Subcutaneous adipose tissue (tissue), 4 donors: Measurements from ENCODE around the gene OR1K1. TPM values are rescaled to one million over a fixed set of nuclear protein-coding genes. Genes with fewer than 3 reads are reported as not detected.

Experiments
- total RNA-seq, 4 donors: library from RNA; depleted of rRNA; stranded (reverse); fragments of >200 nt; gene quantifications; one replicate each; pipeline ENCODE4 v1.1.0, GENCODE V29; 2016
- TF ChIP-seq, protein P1 (sequence below): fragments of 450-650 bp; IDR thresholded peaks from one replicate; pipeline ENCODE4 v1.5.1; 2016; ENCODE audit warnings: low read depth, mild to moderate bottlenecking, control low read depth, antibody characterized with exemption, moderate library complexity

The OR1K1 gene
- total RNA-seq, 4 donors from 2014 or later, result not detected

DNA sequence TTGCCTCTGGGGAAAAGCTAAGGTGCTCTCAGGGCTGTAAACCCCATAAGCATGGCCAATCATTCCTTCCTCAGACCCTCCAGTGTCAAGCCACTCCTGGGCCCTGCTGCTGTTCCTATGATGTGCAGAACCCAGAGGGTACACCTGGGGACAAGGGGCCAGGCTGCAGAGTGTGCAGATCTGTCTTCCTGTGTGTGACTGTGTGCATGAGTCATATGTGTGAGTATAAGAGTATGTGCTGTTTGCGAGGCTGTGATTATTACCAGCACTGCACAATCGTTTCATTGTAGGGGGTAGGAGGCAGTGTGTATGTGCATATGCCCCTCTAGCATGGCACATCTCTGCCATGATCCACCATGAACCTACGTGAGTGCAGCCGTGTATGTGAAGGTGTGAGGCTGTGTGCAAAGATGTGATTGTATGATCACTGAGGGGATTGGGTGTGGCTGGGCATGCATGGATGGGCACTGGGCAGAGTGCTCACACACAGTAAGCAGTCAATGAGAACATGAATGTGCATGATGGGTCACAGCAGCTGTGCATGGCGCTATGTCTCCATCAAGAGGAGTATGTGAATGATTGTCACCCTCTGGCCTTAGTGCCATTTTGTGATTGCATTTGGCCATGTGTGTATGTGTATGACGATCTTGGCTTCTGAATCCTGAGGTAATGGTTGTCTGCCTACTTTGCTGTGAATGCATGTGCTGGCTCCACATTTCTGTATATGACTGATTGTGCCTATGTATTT, 2.4 kb upstream of the OR1K1 start:
- TF ChIP-seq, protein P1, sequence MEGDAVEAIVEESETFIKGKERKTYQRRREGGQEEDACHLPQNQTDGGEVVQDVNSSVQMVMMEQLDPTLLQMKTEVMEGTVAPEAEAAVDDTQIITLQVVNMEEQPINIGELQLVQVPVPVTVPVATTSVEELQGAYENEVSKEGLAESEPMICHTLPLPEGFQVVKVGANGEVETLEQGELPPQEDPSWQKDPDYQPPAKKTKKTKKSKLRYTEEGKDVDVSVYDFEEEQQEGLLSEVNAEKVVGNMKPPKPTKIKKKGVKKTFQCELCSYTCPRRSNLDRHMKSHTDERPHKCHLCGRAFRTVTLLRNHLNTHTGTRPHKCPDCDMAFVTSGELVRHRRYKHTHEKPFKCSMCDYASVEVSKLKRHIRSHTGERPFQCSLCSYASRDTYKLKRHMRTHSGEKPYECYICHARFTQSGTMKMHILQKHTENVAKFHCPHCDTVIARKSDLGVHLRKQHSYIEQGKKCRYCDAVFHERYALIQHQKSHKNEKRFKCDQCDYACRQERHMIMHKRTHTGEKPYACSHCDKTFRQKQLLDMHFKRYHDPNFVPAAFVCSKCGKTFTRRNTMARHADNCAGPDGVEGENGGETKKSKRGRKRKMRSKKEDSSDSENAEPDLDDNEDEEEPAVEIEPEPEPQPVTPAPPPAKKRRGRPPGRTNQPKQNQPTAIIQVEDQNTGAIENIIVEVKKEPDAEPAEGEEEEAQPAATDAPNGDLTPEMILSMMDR, result no peak

DNA sequence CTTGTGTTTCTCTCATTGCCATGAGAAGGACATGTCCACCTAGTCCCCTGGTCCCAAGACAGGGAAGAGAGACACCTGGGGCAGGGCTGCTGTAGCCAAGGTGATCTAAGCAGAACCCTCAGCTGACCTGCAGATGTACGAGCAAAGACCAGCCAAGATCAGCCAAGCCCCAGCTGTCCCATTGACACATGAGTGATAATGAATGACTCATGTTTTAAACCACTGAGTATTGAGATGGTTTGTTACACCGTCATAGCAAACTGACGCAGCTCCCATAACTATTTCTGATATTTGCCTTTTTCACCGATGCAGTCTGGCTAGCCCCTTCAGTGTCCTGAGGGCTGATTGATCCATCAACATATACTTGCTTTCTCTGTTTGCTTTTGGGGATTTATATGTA, 6.7 kb downstream of the OR1K1 start:
- TF ChIP-seq, protein P1, result no peak

DNA sequence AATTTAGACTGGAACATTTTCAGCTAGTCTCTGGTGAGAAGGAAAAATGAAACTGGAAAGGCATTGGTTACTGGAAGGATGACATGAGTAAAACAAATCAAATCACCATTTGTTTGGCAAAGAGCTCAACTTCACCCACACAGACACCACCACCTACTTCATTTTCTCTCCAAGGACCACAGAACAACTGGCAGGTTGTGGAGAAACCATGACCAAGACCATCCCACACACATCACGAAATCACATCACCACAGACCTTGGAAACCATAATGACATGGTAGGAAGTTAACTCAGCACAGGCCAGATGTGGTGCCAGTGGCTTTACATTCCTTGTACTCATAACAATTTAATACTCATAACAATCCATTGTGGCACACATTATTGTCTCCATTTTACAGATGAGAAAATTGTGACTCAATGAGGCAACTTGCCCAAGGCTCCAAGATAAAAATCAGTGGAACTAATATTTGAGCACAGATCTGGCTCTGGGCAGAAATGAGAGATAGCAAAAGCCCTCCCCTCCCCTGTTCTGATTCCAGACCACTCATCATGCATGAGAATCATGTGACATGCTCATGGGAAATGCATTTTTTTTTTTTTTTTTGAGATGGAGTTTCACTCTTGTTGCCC, 7.5 kb downstream of the OR1K1 start:
- TF ChIP-seq, protein P1, result no peak

DNA sequence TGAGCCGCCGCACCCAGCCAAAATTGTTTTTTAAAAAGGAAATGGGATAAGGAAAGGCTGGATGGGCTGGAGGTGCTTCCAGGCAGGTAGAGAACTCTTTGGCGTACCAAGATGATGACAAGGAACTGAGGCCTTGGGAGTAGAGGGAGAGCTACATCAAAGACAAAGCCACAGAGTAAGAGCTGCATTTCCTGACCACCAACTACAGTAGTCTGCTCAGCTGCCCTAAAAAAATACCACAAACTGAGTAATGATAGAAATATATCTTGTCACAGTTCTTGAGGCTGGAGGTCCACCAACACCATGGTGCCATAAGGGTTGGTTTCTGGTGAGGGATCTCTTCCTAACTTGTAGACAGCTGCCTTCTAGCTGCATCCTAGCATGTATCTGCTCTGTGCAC, 8.2 kb downstream of the OR1K1 start:
- TF ChIP-seq, protein P1, result no peak

DNA sequence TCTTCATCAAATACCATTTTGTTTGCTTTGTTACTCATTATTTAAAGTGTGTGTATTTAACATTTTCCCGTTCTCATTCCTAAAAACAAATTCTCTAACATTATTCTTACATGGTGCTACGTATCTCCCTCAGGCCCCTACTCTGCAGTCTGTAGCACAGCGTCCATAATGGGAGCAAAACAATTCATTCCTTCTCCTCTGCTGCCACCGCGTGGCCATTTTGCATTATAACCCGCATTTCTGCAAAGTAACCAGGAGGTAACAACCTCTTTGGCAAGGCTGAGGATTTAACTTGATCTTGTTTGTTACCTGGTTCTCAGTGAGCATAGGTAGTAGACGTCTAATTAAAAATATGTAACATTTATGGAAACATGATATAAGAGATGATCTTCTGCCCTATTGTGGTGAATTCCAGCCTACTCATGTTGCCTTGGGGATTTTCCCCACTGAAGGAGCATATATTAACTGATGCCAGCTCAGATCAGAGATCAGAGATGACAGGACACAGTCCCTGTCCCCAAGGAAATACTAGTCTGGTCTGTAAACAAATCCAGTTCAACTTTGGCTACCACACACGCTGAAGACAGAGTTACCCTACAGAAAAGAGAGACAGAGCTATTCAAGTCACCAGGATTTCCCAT, 10.5 kb downstream of the OR1K1 start:
- TF ChIP-seq, protein P1, result no peak

DNA sequence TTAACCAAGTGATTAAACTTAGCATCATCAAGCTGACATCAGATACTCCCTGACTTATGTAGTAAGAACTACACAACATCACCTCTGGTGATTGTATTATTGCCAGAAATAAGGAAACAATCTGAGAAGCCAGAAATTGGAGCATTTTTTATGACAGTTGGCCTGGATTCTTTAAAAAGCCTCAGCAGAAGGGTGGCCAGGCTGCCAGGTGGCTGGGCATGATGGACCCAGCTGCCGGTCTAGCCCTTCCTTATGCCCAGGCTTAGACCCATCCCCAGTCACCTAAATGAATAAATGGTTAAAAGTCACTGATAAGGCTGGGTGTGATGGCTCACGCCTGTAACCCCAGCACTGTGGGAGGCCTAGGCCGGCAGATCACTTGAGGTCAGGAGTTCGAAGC, 12.8 kb downstream of the OR1K1 start:
- TF ChIP-seq, protein P1, result no peak

DNA sequence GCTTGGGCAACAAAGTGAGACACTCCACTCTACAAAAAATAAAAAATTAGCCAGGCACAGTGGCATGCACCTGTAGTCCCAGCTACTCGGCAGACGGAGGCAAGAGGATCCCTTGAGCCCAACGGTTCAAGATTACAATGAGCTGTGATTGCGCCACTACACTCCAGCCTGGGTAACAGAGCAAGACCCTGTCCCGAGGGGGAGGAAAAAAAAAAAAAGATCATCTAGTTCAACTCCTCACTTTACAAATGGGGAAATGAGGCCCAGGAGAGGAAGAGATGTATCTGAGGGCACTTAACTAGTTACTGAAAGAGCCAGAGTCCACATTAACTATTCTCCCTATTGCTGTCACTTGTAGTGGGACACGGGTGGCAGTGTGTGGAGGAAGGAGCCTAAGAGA, 14.6 kb downstream of the OR1K1 start:
- TF ChIP-seq, protein P1, result no peak
